ENCODE results near the gene IGFBP7.

The IGFBP7 gene

DNA sequence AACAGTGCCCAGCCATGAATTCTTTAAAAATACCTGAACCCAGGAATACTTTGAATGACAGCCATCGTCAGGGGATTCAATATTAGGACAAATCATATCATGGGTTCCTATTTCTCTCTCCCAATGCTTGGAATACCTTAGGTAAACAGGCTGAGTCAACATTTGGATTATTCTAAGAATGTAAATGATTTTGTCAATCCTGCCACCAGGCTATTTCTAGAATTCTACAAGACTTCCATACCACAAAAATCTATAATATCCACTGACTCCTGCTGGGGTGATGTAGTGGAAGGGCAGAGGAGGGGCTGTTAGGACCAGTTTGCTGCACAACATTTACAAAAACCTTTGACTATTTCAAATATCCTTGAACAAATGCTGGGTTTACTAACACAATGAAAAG lies 65.2 kb downstream of the IGFBP7 start:
- H3K27ac ChIP-seq: no peak overlapping the region
- H3K4me3 ChIP-seq (ENCODE audit: low read depth in 1 of 2, low read length in 1 of 2): no peak overlapping the region
- no peaks in the 10 kb centered on the region for H3K4me1 ChIP-seq (ENCODE audit: control insufficient read depth in 1 of 2, insufficient read depth in 1 of 2, low read depth in 1 of 2, low read length in 1 of 2)
- H3K9me3 ChIP-seq: no peaks in the 10 kb centered on the region
- no peaks in the 10 kb centered on the region for H3K27me3 ChIP-seq
- no peaks in the 10 kb centered on the region for H3K36me3 ChIP-seq
- TF ChIP-seq, protein P1, sequence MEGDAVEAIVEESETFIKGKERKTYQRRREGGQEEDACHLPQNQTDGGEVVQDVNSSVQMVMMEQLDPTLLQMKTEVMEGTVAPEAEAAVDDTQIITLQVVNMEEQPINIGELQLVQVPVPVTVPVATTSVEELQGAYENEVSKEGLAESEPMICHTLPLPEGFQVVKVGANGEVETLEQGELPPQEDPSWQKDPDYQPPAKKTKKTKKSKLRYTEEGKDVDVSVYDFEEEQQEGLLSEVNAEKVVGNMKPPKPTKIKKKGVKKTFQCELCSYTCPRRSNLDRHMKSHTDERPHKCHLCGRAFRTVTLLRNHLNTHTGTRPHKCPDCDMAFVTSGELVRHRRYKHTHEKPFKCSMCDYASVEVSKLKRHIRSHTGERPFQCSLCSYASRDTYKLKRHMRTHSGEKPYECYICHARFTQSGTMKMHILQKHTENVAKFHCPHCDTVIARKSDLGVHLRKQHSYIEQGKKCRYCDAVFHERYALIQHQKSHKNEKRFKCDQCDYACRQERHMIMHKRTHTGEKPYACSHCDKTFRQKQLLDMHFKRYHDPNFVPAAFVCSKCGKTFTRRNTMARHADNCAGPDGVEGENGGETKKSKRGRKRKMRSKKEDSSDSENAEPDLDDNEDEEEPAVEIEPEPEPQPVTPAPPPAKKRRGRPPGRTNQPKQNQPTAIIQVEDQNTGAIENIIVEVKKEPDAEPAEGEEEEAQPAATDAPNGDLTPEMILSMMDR (IDR thresholded peaks at IDR 0.05): no peak

DNA sequence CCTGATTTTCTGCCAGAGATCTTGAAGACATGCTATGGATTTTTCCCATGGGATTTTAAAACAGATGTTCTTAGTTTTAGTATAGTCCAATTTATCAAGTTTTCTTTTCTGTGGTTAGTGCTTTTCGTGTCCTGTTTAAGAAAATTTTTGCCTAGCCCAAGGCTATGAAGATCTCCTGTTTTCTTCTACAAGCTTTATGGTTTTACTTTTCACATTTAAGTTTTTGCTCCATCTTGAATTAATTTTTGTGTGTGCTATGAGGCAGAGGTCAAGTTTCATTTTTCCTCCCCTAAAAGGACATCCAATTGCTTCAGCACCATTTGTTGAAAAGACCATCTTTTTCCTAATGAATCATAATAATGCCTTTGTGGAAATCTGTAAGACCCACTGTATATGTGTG lies 65.9 kb downstream of the IGFBP7 start:
- H3K36me3 ChIP-seq: no peaks in the 10 kb centered on the region
- no peaks in the 10 kb centered on the region for H3K4me1 ChIP-seq (ENCODE audit: control insufficient read depth in 1 of 2, insufficient read depth in 1 of 2, low read depth in 1 of 2, low read length in 1 of 2)
- H3K27me3 ChIP-seq: no peaks in the 10 kb centered on the region
- H3K9me3 ChIP-seq: no peaks in the 10 kb centered on the region
- TF ChIP-seq, protein P1 (IDR thresholded peaks at IDR 0.05): no peak
- H3K4me3 ChIP-seq (ENCODE audit: low read depth in 1 of 2, low read length in 1 of 2): no peak overlapping the region
- no peak overlapping the region for H3K27ac ChIP-seq

GRCh38 chr4:57043347-57044251 lies 66.6 kb downstream of the IGFBP7 start:
- no peaks in the 10 kb centered on the region for H3K36me3 ChIP-seq
- no peaks in the 10 kb centered on the region for H3K27me3 ChIP-seq
- no peaks in the 10 kb centered on the region for H3K9me3 ChIP-seq
- no peaks in the 10 kb centered on the region for H3K4me1 ChIP-seq (ENCODE audit: control insufficient read depth in 1 of 2, insufficient read depth in 1 of 2, low read depth in 1 of 2, low read length in 1 of 2)
- no peak overlapping the region for H3K27ac ChIP-seq
- TF ChIP-seq, protein P1 (IDR thresholded peaks at IDR 0.05): no peak
- no peak overlapping the region for H3K4me3 ChIP-seq (ENCODE audit: low read depth in 1 of 2, low read length in 1 of 2)

DNA sequence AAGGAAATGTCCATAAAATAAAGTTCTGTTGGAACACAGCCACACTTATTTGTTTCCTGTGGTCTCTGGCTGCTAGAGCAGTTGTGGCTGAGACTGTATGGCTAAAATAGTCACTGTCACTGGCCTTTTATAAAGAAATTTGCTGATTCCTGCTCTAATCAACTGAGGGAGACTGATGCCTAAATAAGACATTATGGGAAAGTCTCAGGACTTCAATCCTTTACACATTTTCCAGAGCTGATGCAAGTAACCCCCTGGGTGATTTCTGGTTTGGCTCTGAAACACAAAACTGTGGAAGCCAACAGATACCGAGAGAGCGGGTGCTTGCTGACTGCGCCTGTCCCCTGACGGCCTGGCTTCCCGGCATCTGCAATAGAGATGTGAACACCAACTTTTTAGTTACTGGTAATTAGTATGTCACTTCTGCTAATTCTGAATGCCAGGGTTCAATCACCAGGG lies 67.4 kb downstream of the IGFBP7 start:
- TF ChIP-seq, protein P1 (IDR thresholded peaks at IDR 0.05): no peak
- Histone ChIP-seq H3K4me1 (ENCODE audit: control insufficient read depth in 1 of 2, insufficient read depth in 1 of 2, low read depth in 1 of 2, low read length in 1 of 2) (no peaks in the 10 kb centered on the region), H3K9me3 (no peaks in the 10 kb centered on the region), H3K27me3 (no peaks in the 10 kb centered on the region), H3K27ac (no peak overlapping the region), H3K36me3 (no peaks in the 10 kb centered on the region), H3K4me3 (ENCODE audit: low read depth in 1 of 2, low read length in 1 of 2) (no peak overlapping the region)

DNA sequence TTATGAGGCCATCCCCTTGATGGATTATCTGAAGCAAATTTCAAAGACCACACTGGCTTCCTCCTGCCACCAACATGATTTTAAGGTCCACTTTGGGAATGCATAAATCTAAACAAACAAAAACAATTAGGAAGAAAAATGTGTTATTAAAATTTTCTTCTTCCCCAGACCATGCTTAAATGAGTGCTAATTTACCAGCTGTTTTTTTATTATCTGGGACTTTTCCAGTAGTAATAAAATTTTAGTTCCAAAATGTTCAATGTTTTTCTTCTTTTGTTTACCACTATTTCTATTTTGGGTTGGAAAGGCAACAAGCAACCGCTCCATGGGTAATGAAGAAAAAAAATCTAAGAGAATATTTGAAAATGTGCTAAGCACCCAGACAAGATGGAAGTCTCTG lies 69.2 kb downstream of the IGFBP7 start:
- Histone ChIP-seq H3K27me3 (no peaks in the 10 kb centered on the region), H3K27ac (no peak overlapping the region), H3K4me1 (ENCODE audit: control insufficient read depth in 1 of 2, insufficient read depth in 1 of 2, low read depth in 1 of 2, low read length in 1 of 2) (no peaks in the 10 kb centered on the region), H3K9me3 (no peaks in the 10 kb centered on the region), H3K4me3 (ENCODE audit: low read depth in 1 of 2, low read length in 1 of 2) (no peak overlapping the region), H3K36me3 (no peaks in the 10 kb centered on the region)
- TF ChIP-seq, protein P1 (IDR thresholded peaks at IDR 0.05): no peak
